ENCODE data around the gene HBM.

Gene HBM

GRCh38 chr16:166375-167121 is 770 bp downstream of the HBM start:
- no peak for ATAC-seq
- TF ChIP-seq RARB (CRISPR knock-in tag; IDR thresholded peaks at IDR 0.05), result no peak
- TF ChIP-seq ESRRG (CRISPR knock-in tag; IDR thresholded peaks at IDR 0.05), result no peak
- no peak for TF ChIP-seq CSDC2 (CRISPR knock-in tag; IDR thresholded peaks at IDR 0.05)
- no peak for TF ChIP-seq OSR1 (CRISPR knock-in tag; IDR thresholded peaks at IDR 0.05)
- TF ChIP-seq ZFP30 (CRISPR knock-in tag; IDR thresholded peaks at IDR 0.05), result no peak
- no peak for TF ChIP-seq ZNF8 (CRISPR knock-in tag; IDR thresholded peaks at IDR 0.05)
- no peak for TF ChIP-seq ZNF565 (CRISPR knock-in tag; conservative IDR thresholded peaks at IDR 0.05; ENCODE audit: low read depth)
- no peak for TF ChIP-seq CREB5 (CRISPR knock-in tag; IDR thresholded peaks at IDR 0.05; ENCODE audit: low read depth)
- no peak for TF ChIP-seq SNAI2 (CRISPR knock-in tag; IDR thresholded peaks at IDR 0.05)
- no peak for TF ChIP-seq ZFP3 (CRISPR knock-in tag; IDR thresholded peaks at IDR 0.05)
- TF ChIP-seq, protein P1, sequence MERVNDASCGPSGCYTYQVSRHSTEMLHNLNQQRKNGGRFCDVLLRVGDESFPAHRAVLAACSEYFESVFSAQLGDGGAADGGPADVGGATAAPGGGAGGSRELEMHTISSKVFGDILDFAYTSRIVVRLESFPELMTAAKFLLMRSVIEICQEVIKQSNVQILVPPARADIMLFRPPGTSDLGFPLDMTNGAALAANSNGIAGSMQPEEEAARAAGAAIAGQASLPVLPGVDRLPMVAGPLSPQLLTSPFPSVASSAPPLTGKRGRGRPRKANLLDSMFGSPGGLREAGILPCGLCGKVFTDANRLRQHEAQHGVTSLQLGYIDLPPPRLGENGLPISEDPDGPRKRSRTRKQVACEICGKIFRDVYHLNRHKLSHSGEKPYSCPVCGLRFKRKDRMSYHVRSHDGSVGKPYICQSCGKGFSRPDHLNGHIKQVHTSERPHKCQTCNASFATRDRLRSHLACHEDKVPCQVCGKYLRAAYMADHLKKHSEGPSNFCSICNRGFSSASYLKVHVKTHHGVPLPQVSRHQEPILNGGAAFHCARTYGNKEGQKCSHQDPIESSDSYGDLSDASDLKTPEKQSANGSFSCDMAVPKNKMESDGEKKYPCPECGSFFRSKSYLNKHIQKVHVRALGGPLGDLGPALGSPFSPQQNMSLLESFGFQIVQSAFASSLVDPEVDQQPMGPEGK (CRISPR knock-in tag; IDR thresholded peaks at IDR 0.05; ENCODE audit: borderline replicate concordance), result no peak
- no peak for TF ChIP-seq CSRNP3 (CRISPR knock-in tag; IDR thresholded peaks at IDR 0.05)
- TF ChIP-seq TCF4 (CRISPR knock-in tag; IDR thresholded peaks at IDR 0.05; ENCODE audit: borderline replicate concordance), result no peak
- TF ChIP-seq ZNF70 (CRISPR knock-in tag; IDR thresholded peaks at IDR 0.05), result no peak
- TF ChIP-seq TOX (CRISPR knock-in tag; IDR thresholded peaks at IDR 0.05; ENCODE audit: borderline replicate concordance), result no peak
- no peak for TF ChIP-seq ZC3H10 (CRISPR knock-in tag; IDR thresholded peaks at IDR 0.05)
- TF ChIP-seq, protein P2, sequence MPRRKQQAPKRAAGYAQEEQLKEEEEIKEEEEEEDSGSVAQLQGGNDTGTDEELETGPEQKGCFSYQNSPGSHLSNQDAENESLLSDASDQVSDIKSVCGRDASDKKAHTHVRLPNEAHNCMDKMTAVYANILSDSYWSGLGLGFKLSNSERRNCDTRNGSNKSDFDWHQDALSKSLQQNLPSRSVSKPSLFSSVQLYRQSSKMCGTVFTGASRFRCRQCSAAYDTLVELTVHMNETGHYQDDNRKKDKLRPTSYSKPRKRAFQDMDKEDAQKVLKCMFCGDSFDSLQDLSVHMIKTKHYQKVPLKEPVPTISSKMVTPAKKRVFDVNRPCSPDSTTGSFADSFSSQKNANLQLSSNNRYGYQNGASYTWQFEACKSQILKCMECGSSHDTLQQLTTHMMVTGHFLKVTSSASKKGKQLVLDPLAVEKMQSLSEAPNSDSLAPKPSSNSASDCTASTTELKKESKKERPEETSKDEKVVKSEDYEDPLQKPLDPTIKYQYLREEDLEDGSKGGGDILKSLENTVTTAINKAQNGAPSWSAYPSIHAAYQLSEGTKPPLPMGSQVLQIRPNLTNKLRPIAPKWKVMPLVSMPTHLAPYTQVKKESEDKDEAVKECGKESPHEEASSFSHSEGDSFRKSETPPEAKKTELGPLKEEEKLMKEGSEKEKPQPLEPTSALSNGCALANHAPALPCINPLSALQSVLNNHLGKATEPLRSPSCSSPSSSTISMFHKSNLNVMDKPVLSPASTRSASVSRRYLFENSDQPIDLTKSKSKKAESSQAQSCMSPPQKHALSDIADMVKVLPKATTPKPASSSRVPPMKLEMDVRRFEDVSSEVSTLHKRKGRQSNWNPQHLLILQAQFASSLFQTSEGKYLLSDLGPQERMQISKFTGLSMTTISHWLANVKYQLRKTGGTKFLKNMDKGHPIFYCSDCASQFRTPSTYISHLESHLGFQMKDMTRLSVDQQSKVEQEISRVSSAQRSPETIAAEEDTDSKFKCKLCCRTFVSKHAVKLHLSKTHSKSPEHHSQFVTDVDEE (CRISPR knock-in tag; IDR thresholded peaks at IDR 0.05), result no peak
- no peak for TF ChIP-seq POU6F1 (CRISPR knock-in tag; IDR thresholded peaks at IDR 0.05; ENCODE audit: borderline replicate concordance, low read depth)

DNA sequence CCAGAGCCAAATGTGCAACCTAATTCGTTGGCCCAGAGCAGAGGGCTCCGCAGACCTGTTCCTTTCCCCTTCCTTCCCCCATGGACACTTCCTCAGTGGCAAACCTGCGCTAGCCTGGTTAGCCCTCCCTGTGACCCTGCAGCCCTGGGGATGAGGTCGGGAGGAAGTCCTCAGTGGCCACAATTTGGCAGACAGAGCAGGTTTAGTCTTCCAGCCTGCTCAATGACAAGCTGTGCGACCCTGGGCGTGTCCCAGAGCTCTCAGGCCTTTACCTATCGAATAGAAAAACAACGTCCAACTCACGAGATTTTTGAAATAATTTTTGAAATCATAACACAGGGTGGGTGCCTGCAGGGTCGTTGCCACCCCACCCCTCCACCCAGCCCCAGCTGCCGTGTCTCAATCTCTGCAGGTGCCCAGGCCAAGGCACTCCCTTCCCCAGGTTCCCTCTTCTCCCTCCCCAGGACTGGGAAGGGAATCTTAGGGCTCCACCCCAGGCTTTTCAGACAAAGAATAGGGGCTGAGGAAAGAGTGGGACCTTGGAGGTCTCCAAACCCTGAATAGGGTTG is 1.4 kb downstream of the HBM start:
- ATAC-seq, result no peak
- TF ChIP-seq ZNF70 (CRISPR knock-in tag; IDR thresholded peaks at IDR 0.05), result no peak
- no peak for TF ChIP-seq PPARA (CRISPR knock-in tag; IDR thresholded peaks at IDR 0.05; ENCODE audit: borderline replicate concordance)
- no peak for TF ChIP-seq TCF4 (CRISPR knock-in tag; IDR thresholded peaks at IDR 0.05; ENCODE audit: borderline replicate concordance)
- no peak for TF ChIP-seq SNAI2 (CRISPR knock-in tag; IDR thresholded peaks at IDR 0.05)
- TF ChIP-seq, protein P1 (CRISPR knock-in tag; IDR thresholded peaks at IDR 0.05; ENCODE audit: borderline replicate concordance), result no peak

Data from SK-N-SH treated with all-trans-retinoic acid at 6 μM for 48 hours (cell line).